ENCODE data around the gene ZNF853.

DNA sequence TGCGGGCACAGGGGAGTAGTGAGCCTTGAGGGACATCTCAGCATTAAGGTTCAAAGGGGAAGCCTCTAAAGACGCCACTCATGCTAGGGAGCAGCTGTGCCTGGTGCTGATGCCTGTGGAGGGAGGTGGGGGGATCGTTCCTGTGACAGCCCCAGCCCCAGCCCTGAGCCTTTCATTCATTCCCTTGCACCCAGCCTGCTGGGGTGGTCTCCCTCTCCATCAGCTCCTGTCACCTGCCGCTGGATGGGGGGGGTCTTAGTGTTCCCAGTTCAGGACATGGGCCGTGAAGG lies 33.4 kb downstream of the ZNF853 start:
- TF ChIP-seq EZH2 (IDR thresholded peaks at IDR 0.05; ENCODE audit: borderline replicate concordance) (no peak), CTCF (IDR thresholded peaks at IDR 0.05; ENCODE audit: poor library complexity) (no peak), EZH2phosphoT487 (IDR thresholded peaks at IDR 0.05; ENCODE audit: low read depth, severe bottlenecking, unreplicated experiment) (no peak)

Data from hepatocyte (in vitro differentiated cells).